Measurements from ENCODE around the gene ATP8A1.
"Not testable (repeated sequence)": the region's sequence is repeated elsewhere in the genome, so short reads cannot be mapped to it uniquely, and the experiment has no call there.

Gene ATP8A1

GRCh38 chr4:42656944-42657792 is at the start of gene ATP8A1:
ATP8A1 (minus strand) TSS chr4:42657105; CDS start chr4:42656873, 232 bp downstream.
- DNase-seq: peak; percentile 91

- DNase-seq: no peak
These were observed 49.2 kb upstream of the ATP8A1 start for GRCh38 chr4:42706086-42706485.

- DNase-seq: no peak
These were observed 46.9 kb upstream of the ATP8A1 start for GRCh38 chr4:42703813-42704212.

- no peak for DNase-seq
These were observed 46.0 kb upstream of the ATP8A1 start for GRCh38 chr4:42702895-42703294.

GRCh38 chr4:42701780-42702179 is 44.9 kb upstream of the ATP8A1 start:
- DNase-seq: peak; percentile 6

GRCh38 chr4:42690537-42690936 is 33.6 kb upstream of the ATP8A1 start:
- no peak for DNase-seq

GRCh38 chr4:42683393-42683792 is 26.5 kb upstream of the ATP8A1 start:
- no peak for DNase-seq

GRCh38 chr4:42678512-42678911 is 21.6 kb upstream of the ATP8A1 start:
- no peak for DNase-seq

- no peak for DNase-seq
These were observed 19.4 kb upstream of the ATP8A1 start for GRCh38 chr4:42676066-42676951.

- no peak for DNase-seq
These were observed 16.1 kb upstream of the ATP8A1 start for GRCh38 chr4:42673082-42673425.

- DNase-seq: no peak
These were observed 15.6 kb upstream of the ATP8A1 start for GRCh38 chr4:42672359-42673081.

GRCh38 chr4:42671431-42672194 is 14.7 kb upstream of the ATP8A1 start:
- peak; percentile 66 for DNase-seq

- no peak for DNase-seq
These were observed 1.4 kb upstream of the ATP8A1 start for GRCh38 chr4:42658261-42658660.

- DNase-seq: no peak
These were observed 294 bp downstream of the ATP8A1 start for GRCh38 chr4:42656679-42656943.

GRCh38 chr4:42655921-42656678 is 805 bp downstream of the ATP8A1 start:
- DNase-seq: peak; percentile 40

- no peak for DNase-seq
These were observed 1.7 kb downstream of the ATP8A1 start for GRCh38 chr4:42655269-42655637.

GRCh38 chr4:42654631-42655268 is 2.2 kb downstream of the ATP8A1 start:
- DNase-seq: no peak

- DNase-seq: no peak
These were observed 3.0 kb downstream of the ATP8A1 start for GRCh38 chr4:42653626-42654560.

GRCh38 chr4:42652529-42653231 is 4.2 kb downstream of the ATP8A1 start:
- not testable (repeated sequence) for DNase-seq

- no peak for DNase-seq
These were observed 7.0 kb downstream of the ATP8A1 start for GRCh38 chr4:42649870-42650269.
